Gastrocnemius medialis (tissue), 4 donors: ENCODE results near the gene KCNK17. TPM values are rescaled to one million over a fixed set of nuclear protein-coding genes. Genes with fewer than 3 reads are reported as not detected.

Experiments
- ATAC-seq, 2 donors: fragments of 150-250 bp; one replicate each; pipeline ENCODE4 v1.9.1; 2016
- DNase-seq, 2 donors: peaks; one replicate each; pipeline ENCODE4 v3.0.0-alpha.2; 2019
- H3K27ac ChIP-seq, 4 donors: fragments of 200-600 bp; sonication (generic); 1 replicate in 1 of 4; 2 replicates in 3 of 4; pipeline ENCODE4 v1.5.1; 2016 to 2018; ENCODE audit warnings: mild to moderate bottlenecking in 2 of 4, moderate library complexity in 1 of 4
- H3K27me3 ChIP-seq, 3 donors: fragments of 200-600 bp; sonication (generic) in 2 of 3; 1 replicate in 1 of 3; 2 replicates in 2 of 3; pipeline versions ENCODE4 v1.5.1 to v1.6.0; 2016 to 2019; ENCODE audit warnings: mild to moderate bottlenecking in 1 of 3, moderate library complexity in 1 of 3
- H3K36me3 ChIP-seq, 2 donors: fragments of 200-600 bp; sonication (generic) in 1 of 2; one replicate each; pipeline ENCODE4 v1.5.1; 2017 to 2018
- H3K4me1 ChIP-seq, 2 donors: fragments of 200-600 bp; sonication (generic) in 1 of 2; one replicate each; pipeline ENCODE4 v1.5.1; 2016 to 2017; ENCODE audit warnings: mild to moderate bottlenecking in 2 of 2
- H3K4me3 ChIP-seq, 4 donors: fragments of 200-600 bp; sonication (generic) in 3 of 4; 1 replicate in 1 of 4; 2 replicates in 3 of 4; pipeline ENCODE4 v1.5.1; 2016 to 2019; ENCODE audit warnings: mild to moderate bottlenecking in 2 of 4
- H3K9me3 ChIP-seq, 3 donors: fragments of 200-600 bp; sonication (generic) in 2 of 3; 1 replicate in 1 of 3; 2 replicates in 2 of 3; pipeline ENCODE4 v1.5.1; 2016 to 2019
- CTCF ChIP-seq, 5 experiments: fragments of 450-650 bp in 3 of 5; fragments of 200-600 bp in 2 of 5; sonication (generic) in 2 of 5; IDR thresholded peaks in 4 of 5; conservative IDR thresholded peaks in 1 of 5; 1 replicate in 4 of 5; 2 replicates in 1 of 5; pipeline ENCODE4 v1.5.1; 2016 to 2019; ENCODE audit warnings: antibody characterized with exemption in 5 of 5, mild to moderate bottlenecking in 3 of 5, moderate library complexity in 3 of 5
- POLR2A ChIP-seq, 2 donors: fragments of 450-650 bp; IDR thresholded peaks; one replicate each; pipeline ENCODE4 v1.6.1; 2017; ENCODE audit warnings: antibody characterized with exemption in 2 of 2, mild to moderate bottlenecking in 2 of 2, moderate library complexity in 2 of 2
- in situ Hi-C, 4 donors: fragments of 200-750 bp; cut with MboI; loops; one replicate each; pipeline versions ENCODE4 v1.15.0 to v1.8.0; 2017; ENCODE audit warnings: low sequenced_read_pairs in 4 of 4
- intact Hi-C: fragments of 100-400 bp; cut with DNase I; formaldehyde crosslinking; loops from one replicate; pipeline ENCODE4 v1.15.1; 2023; ENCODE audit warnings: low total_unique reads
- total RNA-seq, 4 donors: library from RNA; depleted of rRNA; stranded (reverse); fragments of >200 nt; gene quantifications; one replicate each; pipeline versions ENCODE4 v1.1.0 to v1.2.3, GENCODE V29; 2016

Gene KCNK17
- total RNA-seq, 4 donors from 2014 or later, result not detected

- TF ChIP-seq POLR2A (IDR thresholded peaks at IDR 0.05), result no peak
- no peak for TF ChIP-seq CTCF (IDR thresholded peaks at IDR 0.05 in 4 of 5, conservative IDR thresholded peaks at IDR 0.05 in 1 of 5)
- ATAC-seq (no peak), DNase-seq (no peak)
- in situ Hi-C loops, result no loop called here
- H3K36me3 ChIP-seq, result no peaks in the 10 kb centered on the region
- no peak overlapping the region for H3K4me3 ChIP-seq
- no peaks in the 10 kb centered on the region for H3K4me1 ChIP-seq
- intact Hi-C loops, result no loop called here
- H3K9me3 ChIP-seq, result no peaks in the 10 kb centered on the region
- no peak overlapping the region for H3K27ac ChIP-seq
- H3K27me3 ChIP-seq, result no peaks in the 10 kb centered on the region
These were observed 39.3 kb downstream of the KCNK17 start for GRCh38 chr6:39274903-39275302.

- H3K27ac ChIP-seq, result no peak overlapping the region
- TF ChIP-seq CTCF (IDR thresholded peaks at IDR 0.05 in 4 of 5, conservative IDR thresholded peaks at IDR 0.05 in 1 of 5), result no peak
- no peak for TF ChIP-seq POLR2A (IDR thresholded peaks at IDR 0.05)
- intact Hi-C loops, result no loop called here
- H3K4me3 ChIP-seq, result no peak overlapping the region
- ATAC-seq (no peak), DNase-seq (no peak)
- in situ Hi-C loops, result no loop called here
- H3K27me3 ChIP-seq, result no peaks in the 10 kb centered on the region
- H3K36me3 ChIP-seq, result no peaks in the 10 kb centered on the region
- H3K9me3 ChIP-seq, result no peaks in the 10 kb centered on the region
- no peaks in the 10 kb centered on the region for H3K4me1 ChIP-seq
These were observed 39.7 kb downstream of the KCNK17 start for GRCh38 chr6:39274471-39274870.

GRCh38 chr6:39273406-39273821 is 40.8 kb downstream of the KCNK17 start:
- H3K4me1 ChIP-seq, result no peaks in the 10 kb centered on the region
- no peak for DNase-seq
- in situ Hi-C loops, result no loop called here
- no peak for ATAC-seq
- H3K27me3 ChIP-seq, result no peaks in the 10 kb centered on the region
- no peak overlapping the region for H3K4me3 ChIP-seq
- TF ChIP-seq CTCF (IDR thresholded peaks at IDR 0.05 in 4 of 5, conservative IDR thresholded peaks at IDR 0.05 in 1 of 5) (no peak), POLR2A (IDR thresholded peaks at IDR 0.05) (no peak)
- intact Hi-C loops, result no loop called here
- no peaks in the 10 kb centered on the region for H3K9me3 ChIP-seq
- H3K27ac ChIP-seq, result no peak overlapping the region
- no peaks in the 10 kb centered on the region for H3K36me3 ChIP-seq

GRCh38 chr6:39269961-39270360 is 44.3 kb downstream of the KCNK17 start:
- in situ Hi-C loops, result no loop called here
- H3K4me3 ChIP-seq, result no peak overlapping the region
- no peaks in the 10 kb centered on the region for H3K9me3 ChIP-seq
- no peak for TF ChIP-seq POLR2A (IDR thresholded peaks at IDR 0.05)
- no peak for TF ChIP-seq CTCF (IDR thresholded peaks at IDR 0.05 in 4 of 5, conservative IDR thresholded peaks at IDR 0.05 in 1 of 5)
- H3K4me1 ChIP-seq, result no peaks in the 10 kb centered on the region
- DNase-seq, result no peak
- H3K36me3 ChIP-seq, result no peaks in the 10 kb centered on the region
- intact Hi-C loops, result no loop called here
- no peak for ATAC-seq
- no peaks in the 10 kb centered on the region for H3K27me3 ChIP-seq
- H3K27ac ChIP-seq, result no peak overlapping the region

GRCh38 chr6:39268721-39269120 is 45.5 kb downstream of the KCNK17 start:
- intact Hi-C loops (no loop called here), in situ Hi-C loops (no loop called here)
- H3K27ac ChIP-seq, result no peak overlapping the region

More at GRCh38 chr6:39268721-39269120, 45.5 kb downstream of the KCNK17 start:
- Histone ChIP-seq H3K4me3 (no peak overlapping the region), H3K9me3 (no peaks in the 10 kb centered on the region), H3K4me1 (no peaks in the 10 kb centered on the region), H3K27me3 (no peaks in the 10 kb centered on the region), H3K36me3 (no peaks in the 10 kb centered on the region)
- TF ChIP-seq CTCF (IDR thresholded peaks at IDR 0.05 in 4 of 5, conservative IDR thresholded peaks at IDR 0.05 in 1 of 5) (no peak), POLR2A (IDR thresholded peaks at IDR 0.05) (no peak)
- ATAC-seq (no peak), DNase-seq (no peak)
